Mucosa of descending colon (tissue), 3 donors: ENCODE results near the gene VCPKMT. TPM values are rescaled to one million over a fixed set of nuclear protein-coding genes. Genes with fewer than 3 reads are reported as not detected.

ENCODE experiments used
- ATAC-seq: fragments of 200-7000 bp; cut with Tn5 transposase; one replicate; pipeline ENCODE4 v1.9.1; 2020; ENCODE audit warnings: mild to moderate bottlenecking, moderate library complexity
- DNase-seq, 3 donors: peaks; one replicate each; pipeline ENCODE4 v3.0.0-alpha.2; 2020
- H3K36me3 ChIP-seq: fragments of 200-600 bp; one replicate; pipeline ENCODE4 v1.8.0; 2021; ENCODE audit warnings: low read depth, mild to moderate bottlenecking
- H3K4me1 ChIP-seq: fragments of 200-600 bp; one replicate; pipeline ENCODE4 v1.8.0; 2021; ENCODE audit warnings: low read depth, mild to moderate bottlenecking
- H3K4me3 ChIP-seq: fragments of 200-600 bp; one replicate; pipeline ENCODE4 v1.8.0; 2021; ENCODE audit warnings: mild to moderate bottlenecking
- H3K9me3 ChIP-seq: fragments of 200-600 bp; one replicate; pipeline ENCODE4 v1.8.0; 2021; ENCODE audit warnings: mild to moderate bottlenecking
- CTCF ChIP-seq: fragments of 200-600 bp; IDR thresholded peaks from one replicate; pipeline ENCODE4 v1.8.0; 2022; ENCODE audit warnings: antibody characterized with exemption, mild to moderate bottlenecking
- intact Hi-C, 2 donors: fragments of 100-400 bp; cut with DNase I in 1 of 2; cut with micrococcal nuclease in 1 of 2; formaldehyde crosslinking; loops; one replicate each; pipeline versions ENCODE4 v1.11.0 to v1.11.1; 2022; cut with DNase I, micrococcal nuclease
- total RNA-seq, 3 donors: library from RNA; stranded (reverse); fragmentation: NEBNext Ultra II Directional in 2 of 3; extraction: Animal tissue kit (Norgen Biotek cat#: 25700) in 2 of 3; gene quantifications; one replicate each; pipeline versions ENCODE4 v1.2.1 to v1.2.4, GENCODE V29; 2021 to 2023
- donor health status: DM: no; HTN: no; CAD: no; lungs with moderate emphysema.
- donor health status: DM: no; HTN: no; CAD: no.
- donor health status: DM: no; HTN: yes; CAD: no.

Gene VCPKMT
- total RNA-seq, 3 donors from 2014 or later: 5.9 to 8.9 (median 6.9) TPM

- DNase-seq: no peak
- Histone ChIP-seq H3K9me3 (no peaks in the 10 kb centered on the region), H3K4me3 (no peak overlapping the region), H3K36me3 (no peaks in the 10 kb centered on the region), H3K4me1 (peaks cover 8% of the 10 kb centered on the region)
- ATAC-seq: no peak
- no peak for TF ChIP-seq CTCF
- intact Hi-C loops: no loop called here
Measured at GRCh38 chr14:50088117-50088515, 28.3 kb downstream of the VCPKMT start.

GRCh38 chr14:50087341-50088116 lies 28.8 kb downstream of the VCPKMT start:
- DNase-seq: no peak
- H3K4me1 ChIP-seq: peaks cover 8% of the 10 kb centered on the region
- ATAC-seq: no peak
- no peaks in the 10 kb centered on the region for H3K36me3 ChIP-seq
- intact Hi-C loops: no loop called here
- H3K4me3 ChIP-seq: no peak overlapping the region
- H3K9me3 ChIP-seq: no peaks in the 10 kb centered on the region
- TF ChIP-seq CTCF: no peak

- ATAC-seq: no peak
- no peak for TF ChIP-seq CTCF
- intact Hi-C loops: no loop called here
- Histone ChIP-seq H3K9me3 (no peaks in the 10 kb centered on the region), H3K4me3 (no peak overlapping the region), H3K36me3 (no peaks in the 10 kb centered on the region), H3K4me1 (peaks cover 8% of the 10 kb centered on the region)
- no peak for DNase-seq
Measured at GRCh38 chr14:50086321-50086711, 30.1 kb downstream of the VCPKMT start.

- DNase-seq (no peak), ATAC-seq (peak; percentile 30)
- no peak for TF ChIP-seq CTCF
- intact Hi-C loops: no loop called here
- H3K4me1 ChIP-seq: peaks cover 8% of the 10 kb centered on the region
- H3K9me3 ChIP-seq: no peaks in the 10 kb centered on the region
- H3K36me3 ChIP-seq: no peaks in the 10 kb centered on the region
- H3K4me3 ChIP-seq: no peak overlapping the region
Measured at GRCh38 chr14:50085570-50086320, 30.6 kb downstream of the VCPKMT start.

- ATAC-seq: no peak
- H3K9me3 ChIP-seq: no peaks in the 10 kb centered on the region
- H3K4me3 ChIP-seq: no peak overlapping the region
- peaks cover 8% of the 10 kb centered on the region for H3K4me1 ChIP-seq
- intact Hi-C loops: no loop called here
- TF ChIP-seq CTCF: no peak
- no peaks in the 10 kb centered on the region for H3K36me3 ChIP-seq
- DNase-seq: no peak
Measured at GRCh38 chr14:50084666-50085065, 31.7 kb downstream of the VCPKMT start.
